Stimulated activated CD8-positive, alpha-beta memory T cell treated with anti-CD3 and anti-CD28 coated beads, Interleukin-15, amount 100 ng/mL, for 48 hours (primary cell): ENCODE data around the gene PLPPR1.

Experiments
- DNase-seq, 2 donors: peaks; one replicate each; pipeline ENCODE4 v3.0.0-alpha.2; 2020; ENCODE audit warnings: low read depth in 2 of 2

The PLPPR1 gene

GRCh38 chr9:101047848-101048397 is 19.4 kb downstream of the PLPPR1 start:
- no peak for DNase-seq

- no peak for DNase-seq
These were observed 22.1 kb downstream of the PLPPR1 start for GRCh38 chr9:101050650-101051049.

- no peak for DNase-seq
These were observed 26.1 kb downstream of the PLPPR1 start for GRCh38 chr9:101054657-101055056.

GRCh38 chr9:101055516-101055915 is 27.0 kb downstream of the PLPPR1 start:
- DNase-seq = no peak

GRCh38 chr9:101062686-101063085 is 34.2 kb downstream of the PLPPR1 start:
- no peak for DNase-seq

GRCh38 chr9:101063192-101063591 is 34.7 kb downstream of the PLPPR1 start:
- DNase-seq = no peak

- DNase-seq = no peak
These were observed 35.7 kb downstream of the PLPPR1 start for GRCh38 chr9:101064206-101064605.

GRCh38 chr9:101065930-101066329 is 37.4 kb downstream of the PLPPR1 start:
- DNase-seq = no peak

GRCh38 chr9:101068696-101069095 is 40.2 kb downstream of the PLPPR1 start:
- DNase-seq = no peak

- DNase-seq = no peak
These were observed 43.7 kb downstream of the PLPPR1 start for GRCh38 chr9:101072259-101072658.

- no peak for DNase-seq
These were observed 44.6 kb downstream of the PLPPR1 start for GRCh38 chr9:101073122-101073521.

- DNase-seq = no peak
These were observed 53.1 kb downstream of the PLPPR1 start for GRCh38 chr9:101081641-101082040.

GRCh38 chr9:101083448-101084202 is 55.1 kb downstream of the PLPPR1 start:
- no peak for DNase-seq

- no peak for DNase-seq
These were observed 58.9 kb downstream of the PLPPR1 start for GRCh38 chr9:101087426-101087825.

- no peak for DNase-seq
These were observed 64.4 kb downstream of the PLPPR1 start for GRCh38 chr9:101092922-101093321.

- no peak for DNase-seq
These were observed 65.1 kb downstream of the PLPPR1 start for GRCh38 chr9:101093620-101094019.

- DNase-seq = no peak
These were observed 66.2 kb downstream of the PLPPR1 start for GRCh38 chr9:101094686-101095085.

GRCh38 chr9:101097210-101097609 is 68.7 kb downstream of the PLPPR1 start:
- no peak for DNase-seq

- no peak for DNase-seq
These were observed 69.9 kb downstream of the PLPPR1 start for GRCh38 chr9:101098392-101098791.

GRCh38 chr9:101114317-101114716 is 85.8 kb downstream of the PLPPR1 start:
- no peak for DNase-seq

GRCh38 chr9:101115102-101115501 is 86.6 kb downstream of the PLPPR1 start:
- no peak for DNase-seq

GRCh38 chr9:101117161-101117560 is 88.6 kb downstream of the PLPPR1 start:
- DNase-seq = no peak

GRCh38 chr9:101119206-101119819 is 90.8 kb downstream of the PLPPR1 start:
- peak in 1 of 2 donors; percentile 4 for DNase-seq
